GM21360 (cell line): ENCODE measurements around the gene CLEC2L.

Experiments used
- ATAC-seq: cut with Tn5 transposase; IDR thresholded peaks from one replicate; pipeline ENCODE4 v1.9.1; 2021; ENCODE audit warnings: mild to moderate bottlenecking, moderate library complexity; ENCODE audit not compliant: unreplicated experiment

Gene CLEC2L

DNA sequence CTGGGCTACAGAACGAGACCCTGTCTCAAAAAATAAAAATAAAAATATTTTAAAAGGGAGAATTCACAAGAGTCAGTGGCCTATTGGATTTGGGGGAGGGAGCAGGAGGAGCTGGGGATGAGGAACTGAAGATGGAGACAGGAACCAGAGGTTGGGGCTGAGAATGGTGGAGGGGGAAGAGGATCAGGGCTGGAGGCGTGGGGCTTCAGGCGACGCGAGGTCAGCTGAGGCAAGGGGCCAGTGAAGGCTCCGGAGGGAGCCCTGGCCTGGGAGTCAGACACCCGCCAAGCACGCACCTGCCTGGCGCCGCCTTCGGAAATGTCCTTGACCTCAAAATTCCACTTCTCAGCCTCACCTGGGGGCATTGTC, 671 bp upstream of the CLEC2L start:
- ATAC-seq = no peak

DNA sequence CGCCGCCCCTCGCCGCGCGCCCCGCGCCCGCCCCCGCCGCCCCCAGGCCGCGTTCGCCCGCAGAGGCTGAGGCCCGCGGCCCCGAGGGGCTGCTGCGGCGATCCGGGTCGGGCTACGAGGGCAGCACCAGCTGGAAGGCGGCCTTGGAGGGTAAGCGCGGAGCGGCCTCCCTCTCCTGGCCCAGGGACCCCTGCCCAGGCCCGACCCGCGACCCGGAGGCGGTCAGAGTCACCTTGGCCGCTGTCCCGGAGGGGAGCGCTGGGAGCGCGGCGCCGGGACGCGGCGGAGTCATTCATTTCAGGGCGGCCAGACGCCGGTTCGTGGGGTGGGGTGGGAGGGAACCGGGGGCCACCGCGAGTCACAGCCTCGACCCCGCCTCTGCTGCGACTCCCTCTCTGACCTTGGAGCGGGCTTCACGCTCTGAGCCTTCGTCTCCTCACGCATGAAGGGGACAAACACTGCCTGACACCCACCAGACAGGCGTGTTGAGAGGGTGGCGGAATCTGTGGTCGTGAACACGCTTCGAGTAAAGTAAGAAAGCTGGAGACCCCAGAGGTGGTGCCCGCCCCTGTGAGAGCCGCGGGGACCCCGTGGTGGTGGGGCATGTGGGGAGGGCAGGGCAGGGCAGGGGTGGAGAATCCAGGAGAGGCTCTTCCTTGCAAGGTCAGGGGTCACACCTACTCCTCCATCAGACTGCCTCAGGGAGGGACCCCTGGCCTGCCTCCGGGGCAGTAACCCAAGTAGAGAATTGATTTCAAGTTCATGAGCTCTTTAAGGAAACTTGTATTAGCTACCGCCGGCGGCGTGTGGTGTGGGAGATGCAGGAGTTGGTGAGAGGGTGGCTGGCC, 707 bp downstream of the CLEC2L start:
- ATAC-seq = no peak

DNA sequence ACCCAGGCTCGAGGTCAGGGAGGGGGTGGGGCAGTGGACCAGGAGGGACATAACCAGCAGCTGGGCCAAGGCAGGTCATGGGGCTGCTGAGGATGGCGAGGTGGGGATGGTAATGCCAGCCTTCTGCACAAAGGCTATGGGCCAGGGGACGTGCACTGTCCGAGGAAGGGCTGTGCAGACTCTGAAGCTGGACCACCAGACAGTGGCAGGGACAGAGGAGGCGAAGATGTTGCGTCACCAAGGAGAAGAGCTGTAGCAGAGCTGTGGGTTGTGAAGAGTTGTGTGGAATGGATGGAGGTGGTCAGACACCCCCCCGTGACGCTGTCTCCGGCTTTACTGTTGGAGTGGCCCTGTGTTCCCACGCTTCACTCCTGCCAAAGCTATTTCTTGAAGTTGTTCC, 1.8 kb downstream of the CLEC2L start:
- ATAC-seq = no peak

DNA sequence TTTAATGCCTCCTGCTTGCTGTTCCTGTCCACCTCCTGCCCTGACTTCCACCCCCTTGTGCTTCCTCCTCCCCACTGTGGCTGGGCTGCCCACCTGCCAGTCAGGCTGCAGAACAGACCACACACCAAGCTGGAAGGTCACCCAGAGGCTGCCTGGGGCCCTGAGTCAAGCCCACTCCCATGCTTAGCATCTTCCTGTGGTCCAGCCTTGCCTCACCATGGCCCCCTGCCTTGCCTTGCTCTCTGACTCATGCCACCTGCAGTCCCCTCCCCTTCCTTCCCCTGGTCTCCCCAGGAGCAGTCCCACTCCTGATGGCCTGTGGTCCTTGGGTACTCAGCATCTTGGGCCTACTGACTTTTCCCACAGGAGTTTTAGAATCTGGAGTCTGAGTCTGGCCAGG, 2.3 kb downstream of the CLEC2L start:
- no peak for ATAC-seq

DNA sequence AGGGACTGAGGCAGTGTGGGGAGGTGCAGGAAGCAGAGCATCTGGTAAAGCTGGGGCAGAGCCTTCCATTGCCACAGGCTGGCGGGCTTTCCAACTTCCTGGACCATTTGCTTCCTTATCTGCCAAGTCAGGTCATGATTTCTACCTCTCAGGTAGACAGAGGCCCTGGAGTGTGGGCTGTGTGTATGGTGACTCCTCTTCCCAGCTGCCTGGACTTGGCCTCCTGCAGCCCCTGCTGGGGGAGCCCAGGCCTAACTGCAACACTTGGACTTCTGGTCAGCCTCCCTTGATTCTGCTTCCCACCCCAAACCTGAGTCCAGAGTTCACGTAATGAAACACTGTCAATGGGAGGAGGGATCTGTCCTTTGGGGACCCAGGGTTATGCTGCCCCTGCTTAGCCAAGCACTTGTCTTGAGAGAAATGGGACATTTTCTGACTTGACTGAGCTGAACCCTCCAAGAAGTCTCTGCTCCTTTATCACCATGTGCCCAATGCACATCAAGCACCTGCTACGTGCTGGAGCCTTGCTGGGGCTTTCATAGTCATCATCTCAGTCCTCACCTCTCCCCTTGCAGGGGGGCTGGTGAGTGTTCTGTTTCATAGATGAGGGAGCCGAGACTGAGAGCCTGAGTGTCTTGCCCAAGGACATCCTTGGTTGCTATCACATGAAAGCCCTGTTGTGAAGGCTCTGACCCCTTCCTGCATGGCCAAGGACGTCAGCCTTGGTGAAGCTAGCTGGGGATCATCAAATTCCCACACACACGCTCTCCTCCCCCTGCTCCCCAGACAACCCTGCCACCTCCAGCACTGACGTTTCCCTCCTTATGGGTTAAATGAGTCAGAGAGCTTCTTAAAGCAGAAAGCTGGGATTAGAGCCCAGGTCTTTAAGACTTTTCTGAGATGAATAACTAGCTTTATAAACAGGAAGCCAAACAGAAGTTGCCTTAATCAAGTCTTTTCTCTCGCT, 3.4 kb downstream of the CLEC2L start:
- no peak for ATAC-seq

DNA sequence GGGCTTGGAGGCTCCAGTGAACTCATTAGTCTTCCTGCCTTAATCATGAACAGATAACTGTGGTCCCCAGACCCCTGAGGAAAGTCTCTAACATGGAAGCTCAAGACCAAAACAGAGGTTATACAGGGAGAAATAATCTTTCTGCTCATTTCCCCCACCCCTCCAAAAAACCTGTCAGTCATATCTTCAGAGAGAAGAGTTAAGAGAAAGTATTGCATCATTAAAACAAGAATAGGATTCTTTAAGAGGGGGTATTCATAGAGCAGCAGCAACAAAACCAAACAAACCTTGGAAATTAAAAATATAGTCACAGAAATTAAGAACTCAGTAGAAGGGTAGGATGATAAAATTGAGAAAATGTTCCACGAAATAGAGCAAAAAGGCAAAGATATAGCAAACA, 7.6 kb downstream of the CLEC2L start:
- no peak for ATAC-seq

DNA sequence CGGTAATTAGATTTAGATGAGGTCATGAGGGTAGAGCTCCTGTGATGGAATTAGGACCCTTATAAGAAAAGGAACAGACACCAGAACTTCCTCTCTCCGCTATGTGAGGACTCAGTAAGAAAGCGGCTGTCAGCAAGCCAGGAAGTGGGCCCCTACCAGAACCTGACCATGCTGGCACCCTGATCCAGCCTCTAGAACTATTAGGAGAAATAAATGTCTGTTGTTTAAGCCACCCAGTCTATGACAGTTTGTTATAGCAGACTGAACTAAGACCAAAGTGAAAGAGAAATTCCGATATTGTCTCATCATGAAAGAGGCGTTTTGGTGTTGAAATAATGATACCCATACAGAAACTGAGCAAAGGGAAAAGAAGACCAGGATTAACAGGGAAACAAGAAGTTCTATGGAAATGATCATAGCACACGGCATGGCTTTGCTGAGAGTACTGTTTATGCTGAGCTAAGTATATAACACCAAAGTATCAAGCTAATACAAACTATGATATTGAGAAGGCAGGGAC, 9.2 kb downstream of the CLEC2L start:
- ATAC-seq = no peak

DNA sequence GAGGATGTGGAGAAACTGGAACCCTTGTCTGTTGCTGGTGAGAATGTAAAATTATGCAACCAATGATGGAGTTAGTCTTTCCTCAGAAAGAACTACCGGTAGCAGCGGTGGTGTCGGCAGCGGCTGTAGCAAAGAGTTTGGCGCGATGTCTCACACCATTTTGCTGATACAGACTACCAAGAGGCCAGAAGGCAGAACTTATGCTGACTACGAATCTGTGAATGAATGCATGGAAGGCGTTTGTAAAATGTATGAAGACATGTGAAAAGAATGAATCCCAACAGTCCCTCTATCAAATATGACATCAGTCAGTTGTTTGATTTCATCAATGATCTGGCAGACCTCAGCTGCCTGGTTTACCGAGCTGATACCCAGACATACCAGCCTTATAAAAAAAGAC, 10.6 kb downstream of the CLEC2L start:
- no peak for ATAC-seq

DNA sequence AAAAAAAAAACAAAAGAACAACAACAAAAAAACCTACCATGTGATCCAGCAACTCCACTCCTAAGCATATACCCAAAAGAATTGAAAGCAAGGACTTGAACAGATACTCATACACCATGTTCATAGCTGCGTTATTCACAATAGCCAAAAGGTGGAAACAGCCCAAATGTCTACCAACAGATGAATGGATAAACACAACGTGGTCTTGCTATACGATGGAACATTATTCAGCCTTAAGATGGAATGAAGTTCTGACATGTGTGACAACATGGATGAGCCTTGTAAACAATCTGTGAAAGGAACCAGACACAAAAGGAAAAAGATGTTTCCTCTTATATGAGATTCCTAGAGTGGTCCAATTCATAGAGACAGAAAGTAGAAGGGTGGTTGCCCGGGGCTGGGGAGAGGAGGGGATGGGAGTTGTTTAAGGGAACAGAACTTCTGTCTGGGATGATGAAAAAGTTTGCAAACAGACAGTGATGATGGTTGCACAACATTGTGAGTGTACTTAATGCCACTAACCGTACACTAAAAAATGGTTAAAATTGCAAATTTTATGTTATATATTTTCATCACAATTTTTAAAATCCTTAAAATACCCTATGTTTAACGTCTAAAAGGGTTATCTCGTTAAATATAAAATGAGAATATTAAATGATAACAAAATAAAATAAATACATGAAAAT, 11.6 kb downstream of the CLEC2L start:
- ATAC-seq = no peak

DNA sequence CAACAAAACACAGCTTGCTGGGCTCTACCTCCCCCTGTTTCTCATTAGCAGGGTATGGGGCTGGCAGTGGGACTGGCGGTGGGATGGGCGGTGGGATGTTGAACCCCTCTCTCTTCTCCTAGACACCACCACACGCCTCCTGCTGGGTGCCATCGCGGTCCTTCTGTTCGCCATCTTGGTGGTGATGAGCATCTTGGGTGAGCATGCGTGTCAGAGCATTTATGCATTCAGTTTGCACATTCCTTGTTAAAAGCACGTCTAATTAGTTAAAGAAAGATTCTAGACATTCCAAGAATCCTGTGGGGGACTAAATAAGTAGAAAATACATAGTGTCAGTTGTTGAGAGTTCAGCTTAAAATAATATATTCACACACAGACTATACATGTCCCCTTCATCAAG, 12.7 kb downstream of the CLEC2L start:
- no peak for ATAC-seq

DNA sequence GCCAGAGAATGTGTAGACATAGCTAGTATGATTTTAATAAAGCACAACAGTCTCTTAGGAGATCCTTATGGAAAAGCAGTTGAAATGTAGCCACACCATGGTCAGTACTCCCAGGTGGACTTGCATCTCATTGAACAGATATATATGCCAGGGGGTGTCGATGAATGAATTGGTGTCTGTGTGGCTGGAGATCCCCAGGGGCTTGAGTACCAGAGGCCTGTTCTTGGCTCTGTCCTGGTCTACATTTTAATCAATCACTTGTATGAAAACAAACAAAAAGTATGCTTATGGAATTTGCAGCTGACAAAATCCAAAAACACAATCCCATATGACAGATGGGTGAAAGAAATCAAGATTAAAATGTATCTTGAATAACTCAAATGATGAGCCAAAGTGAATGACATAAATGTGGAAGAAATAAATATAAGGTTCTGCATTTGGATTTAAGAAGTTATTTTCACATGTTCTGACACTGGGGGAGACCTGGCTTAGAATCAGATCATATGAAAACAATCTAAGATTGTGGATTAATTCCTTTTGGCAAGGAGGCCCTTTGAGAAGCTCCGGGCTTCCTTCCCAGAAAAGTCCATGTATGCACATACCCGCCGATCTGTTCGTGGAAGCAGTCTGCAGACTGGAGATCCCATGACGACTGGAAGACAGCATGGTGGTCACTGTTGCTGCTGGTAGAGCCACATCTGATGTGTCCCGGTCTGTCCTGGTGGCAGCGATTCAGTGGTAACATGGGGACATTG, 15.6 kb downstream of the CLEC2L start:
- no peak for ATAC-seq

DNA sequence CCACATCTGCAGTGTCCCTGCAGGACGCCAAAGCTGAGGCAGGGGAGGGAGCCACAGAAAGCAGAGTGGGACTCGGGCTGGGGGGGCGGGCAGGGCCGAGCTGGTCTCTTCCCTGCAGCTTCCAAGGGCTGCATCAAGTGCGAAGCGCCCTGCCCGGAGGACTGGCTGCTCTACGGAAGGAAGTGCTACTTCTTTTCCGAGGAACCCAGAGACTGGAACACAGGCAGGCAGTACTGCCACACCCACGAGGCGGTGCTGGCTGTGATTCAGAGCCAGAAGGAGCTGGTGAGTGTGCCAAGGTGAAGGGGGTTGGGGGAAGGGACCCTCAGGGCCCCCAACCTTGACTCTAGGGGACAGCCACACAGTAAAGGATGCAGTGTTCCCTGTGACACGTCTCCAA, 16.7 kb downstream of the CLEC2L start:
- no peak for ATAC-seq

DNA sequence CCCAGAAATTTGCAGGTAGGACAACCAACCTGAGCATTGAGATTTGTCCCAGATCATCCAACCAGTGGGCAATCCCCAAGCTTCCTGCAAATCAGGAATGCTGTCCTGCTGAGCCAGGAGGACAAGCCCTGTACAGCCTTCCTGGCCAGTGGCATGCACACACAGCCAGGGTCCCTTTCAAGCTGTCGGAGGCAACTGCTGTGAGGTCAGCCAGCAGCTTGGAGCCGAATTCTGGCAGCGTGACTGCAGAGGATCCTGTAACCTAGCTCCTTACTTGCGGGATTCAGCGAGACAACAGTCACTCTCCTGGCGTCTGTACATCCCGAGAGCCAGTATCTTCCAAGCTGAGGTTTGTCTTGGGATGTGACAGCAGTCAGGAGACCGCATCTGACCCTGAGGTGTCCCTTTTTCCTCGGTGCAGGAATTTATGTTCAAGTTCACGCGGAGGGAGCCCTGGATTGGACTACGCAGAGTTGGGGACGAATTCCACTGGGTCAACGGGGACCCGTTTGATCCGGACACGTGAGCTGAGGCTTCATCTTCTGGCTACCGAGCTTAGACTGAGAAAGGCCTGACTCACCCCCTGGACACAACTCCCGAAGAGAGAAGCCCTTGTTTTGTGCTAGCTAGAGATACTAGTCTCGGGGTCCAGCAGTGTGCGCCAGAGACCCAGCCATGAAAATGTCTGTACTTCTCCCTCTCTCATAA, 18.3 kb downstream of the CLEC2L start:
- no peak for ATAC-seq

DNA sequence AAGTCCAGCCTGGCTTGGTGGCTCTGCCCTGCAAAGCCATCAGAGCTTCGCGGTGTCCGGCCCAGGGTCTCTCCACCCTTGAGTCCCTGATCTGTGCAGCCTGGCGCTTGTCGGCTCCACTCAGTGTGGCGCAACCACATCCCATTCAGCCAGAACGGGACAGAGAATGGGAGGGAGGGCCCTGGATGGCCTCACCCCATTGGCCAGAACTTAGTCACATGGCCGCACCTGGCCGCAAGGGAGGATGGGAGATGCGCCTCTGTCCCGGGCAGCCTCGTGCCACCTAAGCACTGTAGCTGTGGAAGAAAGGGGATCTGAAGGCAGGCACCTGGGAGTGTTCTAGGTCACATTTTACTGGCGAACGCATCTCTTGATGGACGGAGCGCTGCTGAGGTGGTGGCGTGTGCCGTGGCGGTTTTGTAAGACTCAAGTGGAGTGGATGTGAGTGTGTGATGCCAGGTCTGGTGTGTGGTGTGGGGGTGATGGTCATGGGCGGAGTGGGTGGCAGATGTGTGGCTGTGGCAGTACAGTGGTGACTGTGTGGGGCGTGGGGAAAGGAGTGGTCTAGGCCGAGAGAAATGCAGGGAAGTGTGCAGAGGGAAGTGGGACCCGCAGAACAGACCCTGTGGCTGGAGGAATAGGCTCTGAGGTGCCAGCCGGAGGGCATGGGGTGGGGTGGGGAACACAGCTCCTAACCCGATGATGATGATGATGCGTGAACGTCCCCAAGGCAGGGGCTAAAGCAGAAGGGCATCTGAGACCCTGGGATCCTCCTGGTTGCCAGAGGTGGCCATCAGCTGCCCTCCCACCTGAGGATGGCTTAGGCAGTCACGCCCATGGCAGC, 19.0 kb downstream of the CLEC2L start:
- ATAC-seq = no peak

DNA sequence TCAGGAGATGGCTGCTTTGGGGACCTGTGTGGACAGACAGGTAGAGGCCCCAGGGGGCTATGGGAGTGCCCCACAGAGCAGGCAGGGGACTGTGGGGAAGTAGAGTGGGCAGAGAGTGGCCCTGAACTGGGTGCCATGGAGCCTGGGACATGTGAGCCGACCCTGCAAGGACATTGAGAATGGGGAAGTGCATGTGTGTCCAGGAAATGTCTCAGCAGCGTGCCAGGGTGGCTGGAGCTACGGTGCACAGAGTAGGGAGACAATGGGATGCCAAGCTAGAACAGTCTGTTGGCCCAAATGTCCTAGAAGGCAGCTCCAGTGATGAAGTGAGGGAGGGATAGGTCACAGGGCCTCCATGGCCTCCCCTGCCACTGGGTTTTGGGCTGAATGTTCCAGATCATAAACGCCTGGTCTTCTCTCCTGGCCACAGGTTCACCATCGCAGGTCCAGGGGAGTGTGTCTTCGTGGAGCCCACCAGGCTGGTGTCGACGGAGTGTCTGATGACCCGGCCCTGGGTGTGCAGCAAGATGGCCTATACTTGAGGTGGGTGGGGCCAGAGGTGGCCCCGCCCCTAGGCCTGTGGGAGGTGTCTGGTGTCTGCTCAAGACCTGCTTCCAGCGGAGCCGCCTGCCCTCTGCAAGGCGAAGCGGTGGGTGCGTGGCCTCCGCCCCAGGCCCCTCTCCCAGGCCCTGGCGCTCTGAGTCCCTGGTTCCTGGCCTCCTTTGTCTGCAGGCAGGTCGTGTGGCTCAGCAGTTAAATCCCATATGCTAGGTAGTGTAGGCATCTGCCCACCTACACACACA, 20.5 kb downstream of the CLEC2L start:
- no peak for ATAC-seq

DNA sequence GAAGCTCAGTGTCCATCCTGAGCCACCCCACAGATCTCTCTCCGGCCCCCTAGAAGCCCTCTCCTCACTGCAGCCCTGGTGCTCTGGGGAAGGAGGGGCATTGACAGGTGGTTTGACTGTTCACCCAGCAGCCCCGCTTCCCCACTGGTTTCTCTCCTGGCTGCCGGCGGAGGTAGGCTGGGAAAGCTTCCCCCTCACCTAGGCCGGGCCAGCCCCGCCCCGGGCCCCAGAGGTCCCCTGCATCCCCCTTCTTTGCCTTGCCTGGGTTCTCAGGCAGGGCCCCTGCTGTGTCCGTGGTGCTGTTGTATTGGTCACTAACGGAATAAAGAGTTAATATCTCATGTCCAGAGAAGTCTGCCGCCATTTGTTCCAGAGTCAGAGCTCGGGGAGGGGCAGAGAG, 21.2 kb downstream of the CLEC2L start:
- no peak for ATAC-seq

DNA sequence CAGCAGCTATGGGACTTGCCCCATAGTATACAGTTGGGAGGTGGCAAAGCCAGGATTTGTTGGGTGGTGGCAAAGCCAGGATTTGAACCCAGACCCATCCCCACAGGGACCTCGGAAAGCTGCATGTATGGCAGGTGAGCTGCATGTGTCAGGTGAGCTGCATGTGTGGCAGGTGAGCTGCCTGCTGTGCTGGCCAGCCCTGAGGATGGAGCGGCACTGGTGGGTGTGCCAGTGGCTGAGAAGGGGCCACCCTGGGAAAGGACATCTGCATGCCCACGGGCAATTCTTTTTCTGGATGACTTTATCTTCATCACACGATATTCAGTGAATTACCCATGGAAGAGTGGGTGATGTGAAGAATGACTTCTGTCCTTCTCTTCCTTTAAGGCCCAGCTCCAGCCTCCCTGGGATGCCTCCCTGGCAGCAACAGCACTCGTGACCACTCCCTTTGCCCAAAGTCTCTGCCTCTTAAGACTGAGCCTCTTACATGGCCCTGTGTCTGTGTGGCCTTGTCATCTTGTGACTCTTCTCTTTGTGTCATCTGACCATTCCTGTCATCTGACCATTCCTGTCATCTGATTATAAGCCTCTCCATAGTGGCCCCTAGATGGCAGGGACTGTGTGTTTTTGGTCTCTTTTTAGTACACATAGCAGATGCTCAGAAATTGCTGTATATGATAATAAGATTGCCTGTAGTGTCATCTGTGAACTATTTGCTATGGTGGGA, 25.0 kb downstream of the CLEC2L start:
- no peak for ATAC-seq
